Keratinocyte (primary cell): ENCODE measurements around the gene EGFL8.

Experiments
- EZH2 ChIP-seq: IDR thresholded peaks from one replicate; pipeline ENCODE4 v1.6.1; 2012; ENCODE audit warnings: inconsistent platforms, mild to moderate bottlenecking, low read length, moderate library complexity
- TF ChIP-seq, protein P1 (sequence below), 3 experiments: IDR thresholded peaks in 1 of 3; conservative IDR thresholded peaks in 1 of 3; optimal IDR thresholded peaks in 1 of 3; 2 replicates in 2 of 3; 3 replicates in 1 of 3; pipeline versions ENCODE3 to v1.5.1; 2011; ENCODE audit warnings: low read length in 3 of 3, mild to moderate bottlenecking in 3 of 3, moderate library complexity in 2 of 3, control low read depth in 1 of 3, inconsistent platforms in 1 of 3; ENCODE audit not compliant: insufficient read depth in 2 of 3; ENCODE audit errors: extremely low read depth in 1 of 3

DNA sequence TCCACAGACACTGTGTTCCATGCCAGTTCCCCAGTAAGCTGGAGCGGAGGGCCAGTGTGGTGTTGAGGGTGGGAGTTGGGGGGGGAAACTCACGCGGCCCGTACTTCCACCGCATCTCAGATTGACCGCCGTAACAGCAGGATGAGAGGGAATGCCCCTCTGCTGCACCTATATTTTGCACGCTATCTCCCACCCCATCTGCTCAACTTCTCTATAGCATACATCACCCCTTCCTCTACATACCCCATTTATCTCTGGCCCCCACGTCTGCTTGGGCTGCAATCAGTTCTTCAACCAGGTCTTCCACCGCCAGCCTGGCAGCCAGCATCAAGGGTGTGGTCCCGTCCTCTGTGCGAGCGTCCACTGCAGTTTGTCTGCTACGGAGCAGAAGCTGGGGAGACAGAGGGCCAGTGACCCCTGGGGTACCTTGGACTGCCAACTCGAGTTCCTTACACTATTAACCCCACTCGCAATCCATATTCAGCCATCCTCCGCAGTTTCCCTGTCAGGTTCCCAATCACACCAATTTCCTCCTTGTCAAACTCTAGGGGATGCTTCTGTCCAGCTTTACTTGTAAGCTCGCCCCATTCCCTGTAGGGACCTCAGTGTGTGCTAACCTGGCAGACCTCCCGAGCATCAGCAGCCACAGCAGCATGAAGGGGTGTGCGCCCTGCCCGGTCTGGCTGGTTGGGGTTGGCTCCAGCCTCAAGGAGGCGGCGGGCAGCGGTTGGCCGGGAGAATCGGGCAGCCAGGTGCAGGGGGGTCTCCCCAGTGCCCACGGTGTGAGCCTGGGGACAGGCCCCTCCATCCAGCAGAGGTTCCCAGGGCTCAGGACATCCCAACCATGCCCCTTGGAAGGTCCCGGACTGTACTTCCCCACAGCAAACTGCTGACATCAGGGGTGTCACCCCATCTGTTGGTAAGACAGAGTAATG lies 32.6 kb downstream of the EGFL8 start:
- TF ChIP-seq, protein P1, sequence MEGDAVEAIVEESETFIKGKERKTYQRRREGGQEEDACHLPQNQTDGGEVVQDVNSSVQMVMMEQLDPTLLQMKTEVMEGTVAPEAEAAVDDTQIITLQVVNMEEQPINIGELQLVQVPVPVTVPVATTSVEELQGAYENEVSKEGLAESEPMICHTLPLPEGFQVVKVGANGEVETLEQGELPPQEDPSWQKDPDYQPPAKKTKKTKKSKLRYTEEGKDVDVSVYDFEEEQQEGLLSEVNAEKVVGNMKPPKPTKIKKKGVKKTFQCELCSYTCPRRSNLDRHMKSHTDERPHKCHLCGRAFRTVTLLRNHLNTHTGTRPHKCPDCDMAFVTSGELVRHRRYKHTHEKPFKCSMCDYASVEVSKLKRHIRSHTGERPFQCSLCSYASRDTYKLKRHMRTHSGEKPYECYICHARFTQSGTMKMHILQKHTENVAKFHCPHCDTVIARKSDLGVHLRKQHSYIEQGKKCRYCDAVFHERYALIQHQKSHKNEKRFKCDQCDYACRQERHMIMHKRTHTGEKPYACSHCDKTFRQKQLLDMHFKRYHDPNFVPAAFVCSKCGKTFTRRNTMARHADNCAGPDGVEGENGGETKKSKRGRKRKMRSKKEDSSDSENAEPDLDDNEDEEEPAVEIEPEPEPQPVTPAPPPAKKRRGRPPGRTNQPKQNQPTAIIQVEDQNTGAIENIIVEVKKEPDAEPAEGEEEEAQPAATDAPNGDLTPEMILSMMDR (optimal IDR thresholded peaks at IDR 0.05 in 1 of 3, IDR thresholded peaks at IDR 0.05 in 1 of 3, conservative IDR thresholded peaks at IDR 0.05 in 1 of 3; ENCODE audit: extremely low read depth in 1 of 3, insufficient read depth in 2 of 3, low read length in 3 of 3): no peak
- TF ChIP-seq EZH2: no peak
